ENCODE data around the gene TNFRSF25.

- no peak for TF ChIP-seq CTCF (conservative IDR thresholded peaks at IDR 0.05 in 1 of 2, IDR thresholded peaks at IDR 0.05 in 1 of 2; ENCODE audit: low read depth in 1 of 2, low read length in 2 of 2)
- TF ChIP-seq EZH2 (IDR thresholded peaks at IDR 0.05; ENCODE audit: low read length, missing control alignments): no peak
Observed at GRCh38 chr1:6509220-6509918, 43.4 kb upstream of the TNFRSF25 start.

Measured in fibroblast of lung (primary cell).